A549 treated with Hydrocortisone at 1 μM for 4 hours (cell line): ENCODE results near the gene ZNF670. TPM values are rescaled to one million over a fixed set of nuclear protein-coding genes. Genes with fewer than 3 reads are reported as not detected.

Source experiments
- total RNA-seq: library from RNA; stranded (reverse); fragments of 200-300 nt; extraction: Qiagen RNA extraction; gene quantifications from 5 replicates; pipeline ENCODE4 v1.2.3, GENCODE V29; 2022

The ZNF670 gene
- total RNA-seq = 2.9 to 4.7 TPM (median 3.4 TPM) in 5 replicates

DNA sequence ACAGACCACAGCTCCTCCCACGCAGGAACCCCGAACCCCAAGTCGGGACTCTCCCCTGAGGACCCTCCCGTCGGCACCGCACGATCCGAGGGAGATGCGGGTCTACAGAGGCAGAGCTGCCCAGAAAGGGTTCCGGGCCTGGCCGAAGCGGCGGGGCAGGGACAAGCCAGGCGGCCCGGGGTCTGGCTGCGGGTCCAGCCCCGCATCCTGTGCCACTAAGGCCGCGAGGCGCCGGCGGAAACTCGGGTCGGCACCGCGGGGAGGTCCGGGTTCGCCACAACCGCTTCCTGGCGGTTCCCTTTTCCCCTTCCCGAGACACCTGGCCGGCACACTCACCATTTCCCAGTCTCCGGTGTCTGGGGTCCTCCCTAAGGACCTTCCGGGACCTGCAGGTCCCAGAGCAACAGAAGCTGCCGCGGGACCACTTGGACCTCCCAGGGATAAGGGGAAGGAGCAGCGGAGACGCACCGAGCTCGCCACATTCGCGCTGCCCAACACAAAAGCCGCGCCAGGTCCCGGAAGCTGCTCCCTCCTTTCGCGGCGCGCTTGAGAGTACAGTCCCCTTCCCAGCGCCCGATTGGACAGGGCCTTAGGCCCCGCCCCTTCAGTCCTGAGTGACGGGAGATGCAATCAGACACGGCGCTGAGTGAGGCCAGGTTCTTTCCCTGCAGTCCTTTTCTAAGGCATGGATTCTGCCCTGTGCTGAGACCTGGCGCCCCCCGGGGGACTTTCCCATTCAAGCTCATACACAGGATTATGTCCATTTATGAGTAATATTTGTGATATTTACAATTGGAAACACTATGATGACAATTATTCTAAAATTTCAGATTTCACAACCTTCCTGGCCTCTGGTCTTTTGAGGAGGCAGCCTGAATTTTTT, at the start of gene ZNF670:
TSS of gene ZNF670 (minus strand) at position 554 of the 883 bp plus-strand sequence. CDS start at position 339, 215 bp downstream.

DNA sequence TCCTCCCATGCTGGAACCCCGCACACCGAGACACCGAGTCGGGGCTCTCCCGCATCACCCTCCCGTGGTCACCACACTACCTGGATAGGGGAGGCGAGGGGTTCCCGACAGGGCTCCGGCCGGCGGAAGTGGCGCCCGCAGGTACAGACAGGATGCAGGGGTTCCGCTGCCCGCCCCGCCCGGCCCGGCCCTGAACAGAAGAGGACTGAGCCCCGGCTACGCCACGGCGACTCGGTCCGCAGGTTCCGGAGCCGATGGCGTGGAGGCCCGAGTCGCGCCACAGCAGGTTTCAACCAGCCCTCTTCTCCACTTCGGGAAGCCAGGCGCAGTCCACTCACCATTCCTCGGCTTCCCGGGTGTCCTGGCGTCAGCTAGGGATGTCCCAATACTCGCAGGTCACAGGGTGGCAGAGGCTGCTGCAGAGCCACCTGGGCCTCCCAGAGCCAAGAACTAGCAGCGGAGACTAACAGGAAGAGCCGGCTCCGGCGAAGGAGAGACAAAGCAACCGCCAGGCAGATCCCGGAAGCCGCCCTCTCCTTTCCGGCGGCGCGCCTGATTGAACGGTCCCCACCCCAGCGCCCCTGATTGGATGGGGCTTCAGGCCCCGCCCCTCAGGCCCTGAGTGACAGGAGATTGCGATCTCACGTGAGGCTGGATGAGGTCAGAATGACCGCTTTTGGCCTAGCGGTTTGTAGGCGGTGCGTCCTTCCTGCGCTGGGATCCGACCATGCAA, 25.4 kb upstream of the ZNF670 start, which contains the start of gene ZNF669:
TSS of gene ZNF669 (minus strand) at position 498 of the 733 bp plus-strand sequence. CDS start at position 341, 157 bp downstream.

Other genes with a start within 250 kb of the ZNF670 start
- 18.5 to 38.4 TPM (median 27.5 TPM) in 5 replicates for gene AHCTF1, start 146.9 kb downstream of the ZNF670 start, total RNA-seq
- 2.3 to 2.6 TPM (median 2.5 TPM) in 5 replicates for gene ZNF695, start 70.8 kb downstream of the ZNF670 start, total RNA-seq
- 3.1 to 4.8 TPM (median 3.5 TPM) in 5 replicates for gene ZNF669, start 25.5 kb upstream of the ZNF670 start, total RNA-seq
- 3.6 to 5.1 TPM (median 4.7 TPM) in 5 replicates for gene ZNF124, start 93.2 kb upstream of the ZNF670 start, total RNA-seq
- not detected in 5 replicates for gene VN1R5, start 177.3 kb upstream of the ZNF670 start, total RNA-seq